Mesenchymal stem cell (in vitro differentiated cells and primary cell): ENCODE measurements around the gene CD79A.

Experiments used
- DNase-seq: peaks from one replicate; pipeline ENCODE4 v3.0.0-alpha.2; 2013
- H2AFZ ChIP-seq: one replicate; pipeline ENCODE4 v1.6.1; 2013; ENCODE audit warnings: low read depth, mild to moderate bottlenecking, control low read depth, inconsistent platforms, low read length, moderate library complexity
- H2AK5ac ChIP-seq: 2 replicates; pipeline ENCODE4 v1.6.1; 2013; ENCODE audit warnings: low read length, moderate library complexity, mild to moderate bottlenecking, inconsistent platforms; ENCODE audit not compliant: severe bottlenecking
- H2BK120ac ChIP-seq: one replicate; pipeline ENCODE4 v1.6.1; 2013; ENCODE audit warnings: low read depth, mild to moderate bottlenecking, inconsistent platforms, low read length, moderate library complexity
- H2BK12ac ChIP-seq, 2 experiments: one replicate each; pipeline ENCODE4 v1.6.1; 2013; ENCODE audit warnings: inconsistent platforms in 2 of 2, low read length in 2 of 2, mild to moderate bottlenecking in 2 of 2, moderate library complexity in 2 of 2, control low read depth in 1 of 2
- H2BK15ac ChIP-seq: one replicate; pipeline ENCODE4 v1.6.1; 2013; ENCODE audit warnings: mild to moderate bottlenecking, low read depth, inconsistent platforms; ENCODE audit not compliant: poor library complexity, severe bottlenecking
- H2BK5ac ChIP-seq: 2 replicates; pipeline ENCODE4 v1.6.1; 2013; ENCODE audit warnings: low read depth, mild to moderate bottlenecking, low read length, control low read depth, inconsistent platforms; ENCODE audit not compliant: poor library complexity, severe bottlenecking
- H3K14ac ChIP-seq, 2 experiments: one replicate each; pipeline ENCODE4 v1.6.1; 2013; ENCODE audit warnings: inconsistent platforms in 2 of 2, low read length in 2 of 2, control low read depth in 1 of 2, mild to moderate bottlenecking in 1 of 2, moderate library complexity in 1 of 2
- H3K18ac ChIP-seq, 2 experiments: one replicate each; pipeline ENCODE4 v1.6.1; 2013; ENCODE audit warnings: inconsistent platforms in 2 of 2, low read length in 2 of 2, control low read depth in 1 of 2, low read depth in 1 of 2, mild to moderate bottlenecking in 1 of 2
- H3K23ac ChIP-seq, 2 experiments: one replicate each; pipeline ENCODE4 v1.6.1; 2013; ENCODE audit warnings: inconsistent platforms in 2 of 2, low read length in 2 of 2, mild to moderate bottlenecking in 2 of 2, moderate library complexity in 2 of 2, control low read depth in 1 of 2
- H3K27ac ChIP-seq: 2 replicates; pipeline ENCODE4 v1.5.1; 2013; ENCODE audit warnings: mild to moderate bottlenecking, moderate library complexity, low read length, control low read depth, inconsistent platforms; ENCODE audit not compliant: poor library complexity, severe bottlenecking
- H3K27me3 ChIP-seq, 2 experiments: 2 replicates each; pipeline versions ENCODE4 v1.6.1 to v1.7.0; 2013; ENCODE audit warnings: low read length in 2 of 2, mild to moderate bottlenecking in 2 of 2, moderate library complexity in 2 of 2, control low read depth in 1 of 2, inconsistent platforms in 1 of 2; ENCODE audit not compliant: control insufficient read depth in 1 of 2, insufficient read depth in 1 of 2
- H3K36me3 ChIP-seq, 2 experiments: 2 replicates each; pipeline versions ENCODE4 v1.6.1 to v1.7.0; 2013; ENCODE audit warnings: low read length in 2 of 2, control low read depth in 1 of 2, inconsistent platforms in 1 of 2, low read depth in 1 of 2, mild to moderate bottlenecking in 1 of 2; ENCODE audit not compliant: insufficient read depth in 2 of 2, control insufficient read depth in 1 of 2
- H3K4ac ChIP-seq, 2 experiments: one replicate each; pipeline ENCODE4 v1.6.1; 2013; ENCODE audit warnings: inconsistent platforms in 2 of 2, low read length in 2 of 2, mild to moderate bottlenecking in 2 of 2, moderate library complexity in 2 of 2, control low read depth in 1 of 2, low read depth in 1 of 2
- H3K4me1 ChIP-seq: 2 replicates; pipeline ENCODE4 v1.6.1; 2013; ENCODE audit warnings: low read depth, low read length, control low read depth; ENCODE audit not compliant: control insufficient read depth, insufficient read depth
- H3K4me2 ChIP-seq: 2 replicates; pipeline ENCODE4 v1.6.1; 2013; ENCODE audit warnings: low read length, mild to moderate bottlenecking, inconsistent platforms; ENCODE audit not compliant: poor library complexity, severe bottlenecking
- H3K4me3 ChIP-seq, 2 experiments: 2 replicates each; pipeline versions ENCODE4 v1.5.1 to v1.7.0; 2013; ENCODE audit warnings: low read length in 2 of 2, mild to moderate bottlenecking in 2 of 2, control low read depth in 1 of 2, low read depth in 1 of 2; ENCODE audit not compliant: insufficient read depth in 1 of 2
- H3K79me1 ChIP-seq: replicated peaks from 2 replicates; pipeline ENCODE4 v1.6.1; 2013; ENCODE audit warnings: mild to moderate bottlenecking, control low read depth, low read length, inconsistent platforms; ENCODE audit not compliant: poor library complexity, severe bottlenecking
- H3K9ac ChIP-seq: 2 replicates; pipeline ENCODE4 v1.7.0; 2013; ENCODE audit warnings: mild to moderate bottlenecking, low read length, moderate library complexity
- H3K9me3 ChIP-seq: 2 replicates; pipeline ENCODE4 v1.7.0; 2013; ENCODE audit warnings: mild to moderate bottlenecking, low read length; ENCODE audit not compliant: control insufficient read depth
- H4K8ac ChIP-seq: one replicate; pipeline ENCODE4 v1.6.1; 2013; ENCODE audit warnings: inconsistent platforms, mild to moderate bottlenecking, low read length, moderate library complexity
- H4K91ac ChIP-seq: one replicate; pipeline ENCODE4 v1.6.1; 2013; ENCODE audit warnings: mild to moderate bottlenecking, low read length, inconsistent platforms
- WGBS: methylation state at CpG from one replicate; pipeline ENCODE4 v1.1.7; 2013; ENCODE audit warnings: mixed read lengths; 5-methylcytosine and 5-hydroxymethylcytosine counted together

The CD79A gene

DNA sequence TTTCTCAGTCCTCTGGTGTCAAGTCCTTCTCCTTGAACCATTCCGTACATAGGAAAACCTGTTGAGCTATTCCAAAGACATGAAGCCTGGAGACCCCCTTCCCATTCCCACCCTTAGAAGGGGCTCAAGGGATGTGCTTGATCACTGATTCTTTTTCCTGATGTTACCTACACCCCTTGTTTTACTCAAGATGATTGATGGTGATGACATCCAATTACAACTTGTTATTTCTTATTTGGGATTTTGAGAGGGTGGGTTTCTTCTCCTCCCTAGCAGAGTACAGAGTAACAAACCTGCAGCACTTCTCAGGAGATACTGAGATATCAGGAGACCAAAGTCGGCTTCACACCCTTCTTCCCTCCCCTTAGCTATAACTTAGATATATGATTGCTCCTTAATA is 23.7 kb upstream of the CD79A start:
- Histone ChIP-seq H3K27ac (no peak overlapping the region), H3K23ac (no peak overlapping the region), H3K79me1 (no peaks in the 10 kb centered on the region), H3K18ac (no peak overlapping the region), H3K9me3 (no peaks in the 10 kb centered on the region), H2BK120ac (no peak overlapping the region), H2BK12ac (no peak overlapping the region), H4K8ac (no peak overlapping the region), H2AK5ac (no peak overlapping the region), H3K4ac (no peak overlapping the region), H3K4me2 (no peak overlapping the region), H3K9ac (no peak overlapping the region), H2BK15ac (no peak overlapping the region), H2AFZ (no peak overlapping the region), H4K91ac (no peak overlapping the region), H3K14ac (no peak overlapping the region), H3K4me1 (no peaks in the 10 kb centered on the region), H3K27me3 (peaks cover 58 to 66% of the 10 kb centered on the region in 2 experiments), H2BK5ac (no peak overlapping the region), H3K4me3 (no peak overlapping the region), H3K36me3 (no peaks in the 10 kb centered on the region)
- no peak for DNase-seq
- WGBS, result 83% methylated on average over 2 of the region's 2 CpGs

DNA sequence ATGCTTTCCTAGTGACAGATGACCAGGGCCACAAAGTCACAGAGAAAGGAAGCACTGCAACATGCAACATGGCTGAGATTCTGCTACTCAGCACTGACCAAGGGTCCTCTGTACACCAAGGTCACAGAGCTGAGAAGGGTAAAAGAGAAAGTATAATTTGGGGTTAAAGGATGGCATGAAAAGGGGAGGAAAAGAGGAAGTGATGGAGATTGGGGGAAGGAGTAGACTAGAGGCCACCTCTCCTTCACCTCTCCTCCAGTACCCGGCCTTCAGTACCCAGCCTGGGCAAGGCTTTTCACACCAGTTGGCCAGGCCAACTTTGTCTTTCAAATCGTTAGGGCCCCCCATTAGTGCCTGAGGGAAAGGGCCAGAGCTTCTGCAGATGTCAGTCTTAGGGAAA is 23.3 kb upstream of the CD79A start:
- Histone ChIP-seq H3K18ac (no peak overlapping the region), H3K4ac (no peak overlapping the region), H2BK15ac (no peak overlapping the region), H2AK5ac (no peak overlapping the region), H4K8ac (no peak overlapping the region), H3K4me2 (no peak overlapping the region), H4K91ac (no peak overlapping the region), H2BK12ac (no peak overlapping the region), H3K27me3 (peaks cover 58 to 61% of the 10 kb centered on the region in 2 experiments), H3K9me3 (no peaks in the 10 kb centered on the region), H3K23ac (no peak overlapping the region), H2BK5ac (no peak overlapping the region), H2BK120ac (no peak overlapping the region), H2AFZ (no peak overlapping the region), H3K14ac (no peak overlapping the region), H3K27ac (no peak overlapping the region), H3K36me3 (no peaks in the 10 kb centered on the region), H3K4me3 (no peak overlapping the region), H3K9ac (no peak overlapping the region), H3K4me1 (no peaks in the 10 kb centered on the region), H3K79me1 (no peaks in the 10 kb centered on the region)
- no peak for DNase-seq
- WGBS, result 10% methylated on average over 1 of the region's 2 CpGs

- Histone ChIP-seq H4K91ac (no peak overlapping the region), H2BK12ac (no peak overlapping the region), H3K27ac (peak overlapping the region; percentile 83), H4K8ac (no peak overlapping the region), H3K4me1 (peaks cover 18% of the 10 kb centered on the region), H2BK15ac (no peak overlapping the region), H3K9me3 (no peaks in the 10 kb centered on the region), H3K4me3 (peak overlapping the region in 1 of 2 experiments; percentile 100), H3K9ac (peak overlapping the region; percentile 100), H2BK5ac (no peak overlapping the region), H3K36me3 (peaks cover 33 to 35% of the 10 kb centered on the region in 2 experiments), H3K4ac (no peak overlapping the region), H3K14ac (no peak overlapping the region), H3K79me1 (no peaks in the 10 kb centered on the region), H3K4me2 (peak overlapping the region; percentile 69), H2AFZ (no peak overlapping the region), H3K23ac (no peak overlapping the region), H2BK120ac (no peak overlapping the region), H3K18ac (no peak overlapping the region), H2AK5ac (no peak overlapping the region), H3K27me3 (peaks cover 10 to 11% of the 10 kb centered on the region in 2 experiments)
- DNase-seq, result no peak
- WGBS, result under 1% methylated on average over 7 of the region's 8 CpGs
These were observed 17.9 kb upstream of the CD79A start for GRCh38 chr19:41859213-41859617.

DNA sequence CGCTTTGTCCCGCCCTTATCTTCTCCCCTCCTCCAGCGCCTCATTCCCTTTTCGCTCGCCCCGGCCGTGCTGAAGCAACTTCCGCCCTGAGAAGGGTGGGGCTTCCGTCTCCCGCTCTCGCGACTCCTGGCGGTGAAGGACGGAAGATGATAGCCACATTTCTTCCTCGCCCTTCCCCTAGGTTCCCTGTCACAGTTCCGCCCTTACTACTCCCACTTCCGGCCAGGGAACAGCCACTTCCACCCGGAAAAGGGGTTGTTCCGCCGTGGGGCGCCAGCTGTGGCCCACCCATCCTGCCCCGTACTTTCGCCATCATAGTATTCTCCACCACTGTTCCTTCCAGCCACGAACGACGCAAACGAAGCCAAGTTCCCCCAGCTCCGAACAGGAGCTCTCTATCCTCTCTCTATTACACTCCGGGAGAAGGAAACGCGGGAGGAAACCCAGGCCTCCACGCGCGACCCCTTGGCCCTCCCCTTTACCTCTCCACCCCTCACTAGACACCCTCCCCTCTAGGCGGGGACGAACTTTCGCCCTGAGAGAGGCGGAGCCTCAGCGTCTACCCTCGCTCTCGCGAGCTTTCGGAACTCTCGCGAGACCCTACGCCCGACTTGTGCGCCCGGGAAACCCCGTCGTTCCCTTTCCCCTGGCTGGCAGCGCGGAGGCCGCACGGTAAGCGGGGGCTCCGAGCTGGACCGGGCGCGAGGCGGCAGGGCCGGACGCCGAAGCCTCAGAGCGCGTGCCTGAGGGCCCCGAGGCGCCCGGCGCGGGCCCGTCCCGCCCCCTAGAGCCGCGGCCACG is 17.3 kb upstream of the CD79A start, which contains the start of gene RPS19:
TSS of gene RPS19 (plus strand) at position 638 of the 801 bp plus-strand sequence. CDS start 520 bp downstream, outside the sequence.
- Histone ChIP-seq H2BK5ac (peak within 1 kb of the TSS; percentile 98), H3K4ac (peak within 1 kb of the TSS; percentile 93 to 96), H3K4me2 (peak within 1 kb of the TSS; percentile 69), H3K9me3 (no peaks in the 10 kb centered on the region), H2BK120ac (peak within 1 kb of the TSS; percentile 88), H2BK15ac (peak within 1 kb of the TSS; percentile 44), H2AK5ac (peak within 1 kb of the TSS; percentile 92), H2AFZ (peak within 1 kb of the TSS; percentile 64), H3K18ac (peak within 1 kb of the TSS; percentile 85 to 94), H4K91ac (peak within 1 kb of the TSS; percentile 90), H3K27me3 (peaks cover 4 to 5% of the 10 kb centered on the region in 2 experiments), H3K14ac (peak within 1 kb of the TSS; percentile 89 to 93), H3K36me3 (peaks cover 38 to 41% of the 10 kb centered on the region in 2 experiments), H3K79me1 (no peaks in the 10 kb centered on the region), H2BK12ac (no peak within 1 kb of the TSS), H3K27ac (peak within 1 kb of the TSS; percentile 98), H3K4me1 (peaks cover 22% of the 10 kb centered on the region), H3K4me3 (peak within 1 kb of the TSS; percentile 87 to 100), H3K23ac (peak within 1 kb of the TSS; percentile 56 to 90), H4K8ac (peak within 1 kb of the TSS; percentile 90), H3K9ac (peak within 1 kb of the TSS; percentile 100)
- under 1% methylated on average over 65 of the region's 76 CpGs for WGBS
- peak; percentile 99 for DNase-seq
